ENCODE results near the gene LRRC14B.

Gene LRRC14B

DNA sequence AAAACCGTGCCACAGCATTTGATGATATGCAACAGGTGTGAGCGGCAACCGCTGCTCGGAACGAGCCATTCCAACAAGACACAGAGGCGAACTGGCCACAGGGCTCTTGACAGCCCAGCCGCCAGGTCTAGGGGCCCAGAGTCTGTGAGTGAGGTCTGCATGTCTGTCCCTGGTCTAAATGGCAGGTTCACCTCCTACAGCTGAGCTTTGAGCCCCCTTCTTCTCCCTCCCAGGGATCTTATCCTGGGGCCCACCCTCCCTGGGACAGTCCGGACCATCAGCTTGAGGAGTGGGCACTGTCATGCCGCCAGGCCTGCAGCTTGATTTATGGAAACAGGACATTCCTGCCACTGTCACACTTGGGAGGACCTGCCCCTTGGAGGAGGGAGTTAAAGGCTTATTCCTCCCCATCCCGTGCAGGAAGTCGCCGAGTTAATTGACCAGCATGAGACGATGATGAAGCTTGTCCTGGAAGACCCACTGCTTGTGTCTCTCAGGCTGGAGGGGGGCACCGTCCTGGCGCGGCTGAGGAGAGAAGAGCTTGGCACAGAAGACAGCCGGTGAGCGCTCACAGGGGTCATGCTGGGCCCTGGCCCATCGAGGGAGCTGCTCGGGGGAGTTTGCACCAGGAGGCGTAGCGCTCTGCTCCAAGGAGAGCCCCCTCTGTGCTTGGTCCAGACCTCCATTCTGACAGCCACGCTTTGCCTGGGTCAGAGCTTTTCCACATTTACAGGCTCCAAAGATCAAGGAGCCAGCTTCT is 35.5 kb upstream of the LRRC14B start:
- H3K4me3 ChIP-seq (ENCODE audit: low read depth, low read length) = no peak overlapping the region
- DNase-seq (ENCODE audit: low read depth) = no peak
- no peak for TF ChIP-seq CTCF (conservative IDR thresholded peaks at IDR 0.05; ENCODE audit: low read depth, low read length)

- no peak overlapping the region for H3K4me3 ChIP-seq (ENCODE audit: low read depth, low read length)
- TF ChIP-seq CTCF (conservative IDR thresholded peaks at IDR 0.05; ENCODE audit: low read depth, low read length) = no peak
- DNase-seq (ENCODE audit: low read depth) = no peak
Measured at GRCh38 chr5:156411-157072, 34.8 kb upstream of the LRRC14B start.

DNA sequence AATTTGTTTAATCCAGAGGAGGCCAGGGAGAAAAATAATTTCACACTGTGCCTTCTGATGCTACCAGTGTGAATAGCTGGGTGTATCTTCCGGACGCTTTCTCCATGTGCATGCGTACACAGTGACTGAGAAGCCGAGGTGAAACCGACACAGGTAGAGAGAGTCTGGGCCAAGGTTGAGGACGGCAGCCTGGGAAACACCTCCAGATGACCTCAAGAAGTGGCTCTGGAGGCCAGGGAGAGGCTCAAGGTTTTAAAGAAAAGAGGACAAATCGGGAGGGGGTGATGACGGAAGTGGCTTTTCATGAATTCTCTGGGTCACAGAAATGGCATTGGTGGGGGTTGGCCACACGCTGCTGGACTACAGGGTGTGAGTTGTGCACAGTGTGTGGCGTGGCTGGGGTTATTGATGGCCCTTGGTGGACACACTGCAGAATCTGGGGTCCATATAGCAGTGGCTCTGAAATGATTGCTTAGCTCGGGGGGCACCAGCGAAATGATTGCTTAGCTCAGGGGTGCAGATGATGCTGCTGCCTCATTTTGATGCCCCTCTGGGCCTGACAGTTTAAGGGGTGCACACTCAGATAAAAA is 34.1 kb upstream of the LRRC14B start:
- TF ChIP-seq CTCF (conservative IDR thresholded peaks at IDR 0.05; ENCODE audit: low read depth, low read length) = no peak
- no peak for DNase-seq (ENCODE audit: low read depth)
- H3K4me3 ChIP-seq (ENCODE audit: low read depth, low read length) = no peak overlapping the region

DNA sequence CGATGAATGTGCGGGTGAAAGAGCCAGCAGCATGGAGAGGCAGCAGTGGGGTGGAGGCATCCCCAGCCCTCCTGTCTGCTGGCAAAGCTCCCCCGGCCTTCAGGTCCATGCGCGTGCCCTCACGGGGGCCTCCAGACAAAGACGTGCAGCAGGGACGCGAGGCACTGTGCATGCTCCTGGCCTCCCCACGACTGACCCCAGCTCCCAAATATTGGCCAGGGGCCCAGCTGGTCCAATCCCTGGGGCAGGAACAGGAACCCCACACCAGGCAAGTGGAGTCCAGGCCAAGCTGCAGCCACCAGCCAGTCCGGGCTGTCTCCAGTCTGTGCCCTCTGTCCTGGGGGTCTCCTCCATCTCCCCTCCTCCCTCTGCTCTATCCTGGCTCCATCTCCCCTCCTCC is 33.5 kb upstream of the LRRC14B start:
- TF ChIP-seq CTCF (conservative IDR thresholded peaks at IDR 0.05; ENCODE audit: low read depth, low read length) = no peak
- DNase-seq (ENCODE audit: low read depth) = no peak
- H3K4me3 ChIP-seq (ENCODE audit: low read depth, low read length) = no peak overlapping the region

GRCh38 chr5:158807-159447 is 32.4 kb upstream of the LRRC14B start:
- DNase-seq (ENCODE audit: low read depth) = no peak
- no peak for TF ChIP-seq CTCF (conservative IDR thresholded peaks at IDR 0.05; ENCODE audit: low read depth, low read length)
- no peak overlapping the region for H3K4me3 ChIP-seq (ENCODE audit: low read depth, low read length)

- H3K4me3 ChIP-seq (ENCODE audit: low read depth, low read length) = no peak overlapping the region
- DNase-seq (ENCODE audit: low read depth) = peak; percentile 64
- peak; percentile 4 for TF ChIP-seq CTCF (conservative IDR thresholded peaks at IDR 0.05; ENCODE audit: low read depth, low read length)
Measured at GRCh38 chr5:159448-160172, 31.7 kb upstream of the LRRC14B start.
